ENCODE results near the gene DIPK1C. TPM values are rescaled to one million over a fixed set of nuclear protein-coding genes. Genes with fewer than 3 reads are reported as not detected.

The DIPK1C gene
- total RNA-seq, 1 experiment from 2014 or later: not detected

- ATAC-seq: no peak
- no peak overlapping the region for H3K27ac Mint-ChIP-seq
- H3K9me3 Mint-ChIP-seq: peaks cover 12% of the 10 kb centered on the region
- H3K4me1 Mint-ChIP-seq: peaks cover 6% of the 10 kb centered on the region; the same call in 1 of the 2 replicates
- ChIA-PET POLR2A (no interaction called here), CTCF (no interaction called here)
- no peak overlapping the region for H3K4me3 Mint-ChIP-seq
- H3K27me3 Mint-ChIP-seq (ENCODE audit: low read depth): no peaks in the 10 kb centered on the region; the same call in 1 of the 2 replicates
- H3K36me3 Mint-ChIP-seq: no peaks in the 10 kb centered on the region; the same call in 1 of the 2 replicates
- DNase-seq (ENCODE audit: low spot score): no peak
- TF ChIP-seq CREB1 (CRISPR knock-in tag; IDR thresholded peaks at IDR 0.05): no peak
- no peak for TF ChIP-seq ZSCAN18 (CRISPR knock-in tag; IDR thresholded peaks at IDR 0.05)
- no peak for TF ChIP-seq RORB (CRISPR knock-in tag; IDR thresholded peaks at IDR 0.05)
- TF ChIP-seq ZNF121 (CRISPR knock-in tag; IDR thresholded peaks at IDR 0.05): no peak
These were observed 31.2 kb upstream of the DIPK1C start for GRCh38 chr18:74488354-74488753.

GRCh38 chr18:74486119-74486849 is 29.2 kb upstream of the DIPK1C start:
- Mint-ChIP-seq H3K4me3 (no peak overlapping the region), H3K27me3 (ENCODE audit: low read depth) (no peaks in the 10 kb centered on the region; the same call in 1 of the 2 replicates), H3K36me3 (no peaks in the 10 kb centered on the region), H3K27ac (no peak overlapping the region), H3K4me1 (peaks cover 6% of the 10 kb centered on the region; the same call in 1 of the 2 replicates), H3K9me3 (no peaks in the 10 kb centered on the region)
- ChIA-PET POLR2A (no interaction called here), CTCF (no interaction called here)
- ATAC-seq (no peak), DNase-seq (ENCODE audit: low spot score) (no peak)
- TF ChIP-seq E2F1 (CRISPR knock-in tag; IDR thresholded peaks at IDR 0.05) (no peak), ZNF423 (CRISPR knock-in tag; IDR thresholded peaks at IDR 0.05) (no peak), ZBTB43 (CRISPR knock-in tag; IDR thresholded peaks at IDR 0.05) (no peak), ESRRA (CRISPR knock-in tag; IDR thresholded peaks at IDR 0.05; ENCODE audit: borderline replicate concordance) (no peak), ZNF671 (CRISPR knock-in tag; IDR thresholded peaks at IDR 0.05) (no peak), MYBL2 (CRISPR knock-in tag; IDR thresholded peaks at IDR 0.05) (no peak), EMX1 (CRISPR knock-in tag; IDR thresholded peaks at IDR 0.05) (no peak), ERG (CRISPR knock-in tag; IDR thresholded peaks at IDR 0.05) (no peak), ETV6 (CRISPR knock-in tag; IDR thresholded peaks at IDR 0.05) (no peak), ZNF425 (CRISPR knock-in tag; conservative IDR thresholded peaks at IDR 0.05) (no peak), NFATC4 (CRISPR knock-in tag; IDR thresholded peaks at IDR 0.05) (no peak), ZSCAN18 (CRISPR knock-in tag; IDR thresholded peaks at IDR 0.05) (no peak), ZNF512 (CRISPR knock-in tag; IDR thresholded peaks at IDR 0.05; ENCODE audit: borderline replicate concordance) (no peak), ZNF219 (CRISPR knock-in tag; IDR thresholded peaks at IDR 0.05; ENCODE audit: borderline replicate concordance) (no peak), NFE2L1 (CRISPR knock-in tag; IDR thresholded peaks at IDR 0.05) (no peak), AFF4 (CRISPR knock-in tag; IDR thresholded peaks at IDR 0.05; ENCODE audit: borderline replicate concordance) (no peak)
